Hepatocyte (in vitro differentiated cells): ENCODE data around the gene VWC2. TPM values are rescaled to one million over a fixed set of nuclear protein-coding genes. Genes with fewer than 3 reads are reported as not detected.

Experiments
- DNase-seq: peaks from one replicate; pipeline ENCODE4 v3.0.0-alpha.2; 2016; ENCODE audit warnings: low spot score
- H2AFZ ChIP-seq: fragments of 200-600 bp; sonication (generic); 2 replicates; pipeline ENCODE4 v1.6.0; 2016; ENCODE audit warnings: antibody characterized with exemption, mild to moderate bottlenecking
- H3K27ac ChIP-seq: fragments of 200-600 bp; sonication (generic); 2 replicates; pipeline ENCODE4 v1.5.1; 2016; ENCODE audit warnings: mild to moderate bottlenecking
- H3K27me3 ChIP-seq: fragments of 200-600 bp; sonication (generic); 2 replicates; pipeline ENCODE4 v1.6.1; 2016
- H3K36me3 ChIP-seq: fragments of 200-600 bp; sonication (generic); replicated peaks from 2 replicates; pipeline ENCODE4 v1.5.1; 2016; ENCODE audit warnings: low read depth; ENCODE audit not compliant: insufficient read depth
- H3K4me1 ChIP-seq: fragments of 200-600 bp; sonication (generic); 2 replicates; pipeline ENCODE4 v1.5.1; 2016; ENCODE audit warnings: mild to moderate bottlenecking, moderate library complexity; ENCODE audit not compliant: insufficient read depth
- H3K4me2 ChIP-seq: fragments of 200-600 bp; sonication (generic); 2 replicates; pipeline ENCODE4 v1.6.0; 2016
- H3K4me3 ChIP-seq: fragments of 200-600 bp; sonication (generic); 2 replicates; pipeline ENCODE4 v1.5.1; 2016; ENCODE audit warnings: mild to moderate bottlenecking
- H3K79me2 ChIP-seq: fragments of 200-600 bp; sonication (generic); 2 replicates; pipeline ENCODE4 v1.6.0; 2017; ENCODE audit warnings: mild to moderate bottlenecking
- H3K9me2 ChIP-seq: fragments of 200-600 bp; sonication (generic); replicated peaks from 2 replicates; pipeline ENCODE4 v1.6.0; 2017; ENCODE audit warnings: mild to moderate bottlenecking; ENCODE audit not compliant: insufficient read depth
- H3K9me3 ChIP-seq: fragments of 200-600 bp; sonication (generic); 2 replicates; pipeline ENCODE4 v1.5.1; 2016; ENCODE audit warnings: low read depth, mild to moderate bottlenecking
- H4K20me1 ChIP-seq: fragments of 200-600 bp; sonication (generic); 2 replicates; pipeline ENCODE4 v1.6.0; 2016; ENCODE audit warnings: mild to moderate bottlenecking; ENCODE audit not compliant: insufficient read depth, poor library complexity, severe bottlenecking
- CTCF ChIP-seq: fragments of 200-600 bp; sonication (generic); IDR thresholded peaks from 2 replicates; pipeline ENCODE4 v1.5.1; 2016; ENCODE audit warnings: antibody characterized with exemption, mild to moderate bottlenecking; ENCODE audit not compliant: poor library complexity
- EZH2 ChIP-seq: fragments of 200-600 bp; sonication (generic); IDR thresholded peaks from 2 replicates; pipeline ENCODE4 v1.6.1; 2016; ENCODE audit warnings: antibody characterized with exemption, mild to moderate bottlenecking, borderline replicate concordance
- EZH2phosphoT487 ChIP-seq: fragments of 200-600 bp; sonication (generic); IDR thresholded peaks from one replicate; pipeline ENCODE4 v1.6.1; 2018; ENCODE audit warnings: antibody characterized with exemption, mild to moderate bottlenecking, low read depth, moderate library complexity; ENCODE audit not compliant: unreplicated experiment, severe bottlenecking
- WGBS: methylation state at CpG from one replicate; pipeline ENCODE4 v1.1.6; 2016; ENCODE audit warnings: low lambda C conversion rate; ENCODE audit errors: missing lambda C conversion rate; 5-methylcytosine and 5-hydroxymethylcytosine counted together
- polyA plus RNA-seq: library from polyadenylated mRNA; unstranded; fragments of >200 nt; fragmentation: Nextera tagmentation; extraction: Ambion mirVana; gene quantifications from 2 replicates; pipeline ENCODE4 v1.2.1, GENCODE V29; 2016
- total RNA-seq: library from RNA; depleted of rRNA; stranded (reverse); fragments of >200 nt; gene quantifications from 2 replicates; pipeline ENCODE4 v1.2.3, GENCODE V29; 2014

VWC2 gene
- total and polyA plus RNA-seq, 2 experiments from 2014 or later, result not detected

- no peak for DNase-seq
- Histone ChIP-seq H3K36me3 (no peaks in the 10 kb centered on the region), H3K9me2 (no peaks in the 10 kb centered on the region), H3K4me3 (no peak overlapping the region), H3K79me2 (no peaks in the 10 kb centered on the region), H2AFZ (no peak overlapping the region), H3K27me3 (no peaks in the 10 kb centered on the region), H4K20me1 (no peaks in the 10 kb centered on the region), H3K4me2 (no peak overlapping the region), H3K27ac (no peak overlapping the region), H3K4me1 (no peaks in the 10 kb centered on the region), H3K9me3 (no peaks in the 10 kb centered on the region)
- TF ChIP-seq EZH2 (no peak), EZH2phosphoT487 (no peak), CTCF (no peak)
- 89% methylated on average over 2 of the region's 2 CpGs for WGBS
Observed at GRCh38 chr7:49892481-49892880, 119.0 kb downstream of the VWC2 start.

GRCh38 chr7:49893131-49893530, 119.7 kb downstream of the VWC2 start:
- TF ChIP-seq EZH2phosphoT487 (no peak), CTCF (no peak), EZH2 (no peak)
- Histone ChIP-seq H3K27me3 (no peaks in the 10 kb centered on the region), H3K4me3 (no peak overlapping the region), H3K9me2 (no peaks in the 10 kb centered on the region), H3K9me3 (no peaks in the 10 kb centered on the region), H3K79me2 (no peaks in the 10 kb centered on the region), H3K4me2 (no peak overlapping the region), H2AFZ (no peak overlapping the region), H3K27ac (no peak overlapping the region), H3K4me1 (no peaks in the 10 kb centered on the region), H3K36me3 (no peaks in the 10 kb centered on the region), H4K20me1 (no peaks in the 10 kb centered on the region)
- 80% methylated on average over 4 of the region's 4 CpGs for WGBS
- DNase-seq, result no peak

- 90% methylated on average over 4 of the region's 4 CpGs for WGBS
- DNase-seq, result no peak
- Histone ChIP-seq H3K36me3 (no peaks in the 10 kb centered on the region), H3K79me2 (no peaks in the 10 kb centered on the region), H3K4me2 (no peak overlapping the region), H3K27me3 (no peaks in the 10 kb centered on the region), H3K9me2 (no peaks in the 10 kb centered on the region), H3K9me3 (no peaks in the 10 kb centered on the region), H3K27ac (no peak overlapping the region), H3K4me3 (no peak overlapping the region), H2AFZ (no peak overlapping the region), H4K20me1 (no peaks in the 10 kb centered on the region), H3K4me1 (no peaks in the 10 kb centered on the region)
- no peak for TF ChIP-seq EZH2phosphoT487
- TF ChIP-seq EZH2, result no peak
- TF ChIP-seq CTCF, result no peak
Observed at GRCh38 chr7:49894543-49894942, 121.1 kb downstream of the VWC2 start.

- H3K79me2 ChIP-seq, result no peaks in the 10 kb centered on the region
- H3K36me3 ChIP-seq, result no peaks in the 10 kb centered on the region
- H3K9me3 ChIP-seq, result no peaks in the 10 kb centered on the region
- no peak for DNase-seq
- TF ChIP-seq EZH2 (no peak), CTCF (no peak), EZH2phosphoT487 (no peak)
- WGBS, result 85% methylated on average over 8 of the region's 8 CpGs
- H2AFZ ChIP-seq, result no peak overlapping the region
- no peak overlapping the region for H3K27ac ChIP-seq
- no peaks in the 10 kb centered on the region for H4K20me1 ChIP-seq
- no peak overlapping the region for H3K4me2 ChIP-seq
- H3K27me3 ChIP-seq, result no peaks in the 10 kb centered on the region
- no peaks in the 10 kb centered on the region for H3K4me1 ChIP-seq
- H3K4me3 ChIP-seq, result no peak overlapping the region
- H3K9me2 ChIP-seq, result no peaks in the 10 kb centered on the region
Observed at GRCh38 chr7:49911909-49912308, 138.5 kb downstream of the VWC2 start.
